Stomach (tissue), 9 donors: ENCODE data around the gene NREP. TPM values are rescaled to one million over a fixed set of nuclear protein-coding genes. Genes with fewer than 3 reads are reported as not detected.

ENCODE experiments used
- DNase-seq, 2 donors: peaks; one replicate each; pipeline versions ENCODE4 v3.0.0 to v3.0.0-alpha.2; 2013 to 2019
- H3K27ac ChIP-seq, 5 donors: fragments of 200-600 bp in 4 of 5; sonication (generic) in 4 of 5; one replicate each; pipeline ENCODE4 v1.5.1; 2013 to 2019; ENCODE audit warnings: mild to moderate bottlenecking in 1 of 5, moderate library complexity in 1 of 5
- H3K27me3 ChIP-seq, 3 donors: fragments of 200-600 bp; sonication (generic); one replicate each; pipeline ENCODE4 v1.5.1; 2017 to 2019; ENCODE audit warnings: mixed run types in 1 of 3
- H3K36me3 ChIP-seq, 4 donors: fragments of 200-600 bp; sonication (generic); 1 replicate in 3 of 4; 2 replicates in 1 of 4; pipeline ENCODE4 v1.5.1; 2016 to 2019
- H3K4me1 ChIP-seq, 4 donors: fragments of 200-600 bp; sonication (generic); one replicate each; pipeline ENCODE4 v1.5.1; 2016 to 2019
- H3K4me3 ChIP-seq, 4 donors: fragments of 200-600 bp; sonication (generic) in 3 of 4; one replicate each; pipeline ENCODE4 v1.5.1; 2016 to 2019; ENCODE audit warnings: mild to moderate bottlenecking in 1 of 4
- H3K9me3 ChIP-seq, 4 donors: fragments of 200-600 bp; sonication (generic); one replicate each; pipeline ENCODE4 v1.5.1; 2016 to 2019
- EP300 ChIP-seq: sonication (generic); formaldehyde crosslinking; IDR thresholded peaks from one replicate; pipeline ENCODE4 v1.6.1; 2017; ENCODE audit warnings: antibody characterized with exemption
- POLR2A ChIP-seq, 4 donors: fragments of 450-650 bp; IDR thresholded peaks; one replicate each; pipeline ENCODE4 v1.6.1; 2016; ENCODE audit warnings: antibody characterized with exemption in 4 of 4, control low read depth in 2 of 4, mild to moderate bottlenecking in 1 of 4, moderate library complexity in 1 of 4
- POLR2AphosphoS5 ChIP-seq, 3 donors: sonication (generic); formaldehyde crosslinking; IDR thresholded peaks; one replicate each; pipeline ENCODE4 v1.6.1; 2016; ENCODE audit warnings: antibody characterized with exemption in 3 of 3
- WGBS, 5 donors: extraction: QIAGEN DNeasy Blood & Tissue Kit in 3 of 5; methylation state at CpG; one replicate each; pipeline versions ENCODE4 v1.1.5 to v1.1.7; 2013 to 2018; 5-methylcytosine and 5-hydroxymethylcytosine counted together
- intact Hi-C: fragments of 100-400 bp; cut with DNase I; formaldehyde crosslinking; loops from one replicate; pipeline ENCODE4 v1.15.1; 2023; ENCODE audit warnings: low total_unique reads
- polyA plus RNA-seq, 3 donors: library from polyadenylated mRNA; stranded (reverse); fragments of 200-250 nt; gene quantifications; one replicate each; pipeline ENCODE4 v1.2.3, GENCODE V29; 2013
- total RNA-seq, 5 donors: library from RNA; depleted of rRNA; stranded (reverse); fragments of >200 nt; gene quantifications; one replicate each; pipeline versions ENCODE4 v1.1.0 to v1.2.3, GENCODE V29; 2014 to 2016
- TF ChIP-seq, protein P1 (sequence below), 7 experiments: fragments of 450-650 bp in 4 of 7; fragments of 200-600 bp in 3 of 7; sonication (generic) in 3 of 7; IDR thresholded peaks; one replicate each; pipeline ENCODE4 v1.5.1; 2016 to 2019; ENCODE audit warnings: antibody characterized with exemption in 7 of 7, control low read depth in 2 of 7, mild to moderate bottlenecking in 1 of 7
- donor health status: healthy with polysubstance abuse.
- donor health status: Bipolar disorder and iron deficiency.
- donor health status: healthy.

NREP gene
- total and polyA plus RNA-seq, 8 donors: 0.58 to 155 (median 10.3) TPM

DNA sequence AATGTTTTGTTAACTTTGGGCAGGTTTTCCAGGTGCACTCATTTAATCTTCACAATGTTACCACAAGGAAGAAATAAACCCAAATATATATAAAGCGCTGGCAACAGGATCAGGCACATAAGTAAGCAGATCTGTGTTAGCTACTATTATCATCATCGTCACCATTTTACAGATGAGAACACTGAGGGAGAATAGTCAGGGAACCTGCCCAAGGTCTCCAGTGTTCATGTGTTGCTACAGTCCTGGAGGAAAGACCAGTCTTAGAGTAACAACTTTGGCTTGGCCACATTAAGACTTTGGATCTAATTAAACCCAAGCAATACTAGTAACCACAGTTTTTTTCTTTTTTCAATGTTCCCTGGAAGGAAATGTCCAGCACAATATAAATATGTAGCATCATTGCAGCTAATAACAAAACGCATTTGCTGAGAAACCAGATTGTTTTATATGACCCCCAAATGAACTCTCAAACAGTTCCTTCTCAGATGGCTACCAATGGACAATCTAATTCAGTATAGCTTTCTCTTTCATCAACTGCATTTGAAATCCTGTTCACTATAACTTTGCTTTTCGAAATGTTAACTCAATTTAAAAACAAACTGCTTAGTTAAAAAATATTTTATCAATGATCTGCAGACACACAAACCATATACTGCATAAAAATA lies 11.8 kb downstream of the NREP start:
- WGBS, 5 donors: 73 to 82% (median 81%) methylated on average over 4 of the region's 4 CpGs
- no peak for TF ChIP-seq POLR2A (IDR thresholded peaks at IDR 0.05)
- TF ChIP-seq, protein P1, sequence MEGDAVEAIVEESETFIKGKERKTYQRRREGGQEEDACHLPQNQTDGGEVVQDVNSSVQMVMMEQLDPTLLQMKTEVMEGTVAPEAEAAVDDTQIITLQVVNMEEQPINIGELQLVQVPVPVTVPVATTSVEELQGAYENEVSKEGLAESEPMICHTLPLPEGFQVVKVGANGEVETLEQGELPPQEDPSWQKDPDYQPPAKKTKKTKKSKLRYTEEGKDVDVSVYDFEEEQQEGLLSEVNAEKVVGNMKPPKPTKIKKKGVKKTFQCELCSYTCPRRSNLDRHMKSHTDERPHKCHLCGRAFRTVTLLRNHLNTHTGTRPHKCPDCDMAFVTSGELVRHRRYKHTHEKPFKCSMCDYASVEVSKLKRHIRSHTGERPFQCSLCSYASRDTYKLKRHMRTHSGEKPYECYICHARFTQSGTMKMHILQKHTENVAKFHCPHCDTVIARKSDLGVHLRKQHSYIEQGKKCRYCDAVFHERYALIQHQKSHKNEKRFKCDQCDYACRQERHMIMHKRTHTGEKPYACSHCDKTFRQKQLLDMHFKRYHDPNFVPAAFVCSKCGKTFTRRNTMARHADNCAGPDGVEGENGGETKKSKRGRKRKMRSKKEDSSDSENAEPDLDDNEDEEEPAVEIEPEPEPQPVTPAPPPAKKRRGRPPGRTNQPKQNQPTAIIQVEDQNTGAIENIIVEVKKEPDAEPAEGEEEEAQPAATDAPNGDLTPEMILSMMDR (IDR thresholded peaks at IDR 0.05): no peak
- no peak for TF ChIP-seq EP300
- TF ChIP-seq POLR2AphosphoS5 (IDR thresholded peaks at IDR 0.05): no peak
- peaks cover 10 to 58% (median 32%) of the 10 kb centered on the region in 4 donors for H3K4me1 ChIP-seq
- intact Hi-C loops: no loop called here
- H3K9me3 ChIP-seq: no peaks in the 10 kb centered on the region
- no peaks in the 10 kb centered on the region for H3K27me3 ChIP-seq
- no peak for DNase-seq
- H3K36me3 ChIP-seq: no peaks in the 10 kb centered on the region
- no peak overlapping the region for H3K4me3 ChIP-seq
- no peak overlapping the region for H3K27ac ChIP-seq

DNA sequence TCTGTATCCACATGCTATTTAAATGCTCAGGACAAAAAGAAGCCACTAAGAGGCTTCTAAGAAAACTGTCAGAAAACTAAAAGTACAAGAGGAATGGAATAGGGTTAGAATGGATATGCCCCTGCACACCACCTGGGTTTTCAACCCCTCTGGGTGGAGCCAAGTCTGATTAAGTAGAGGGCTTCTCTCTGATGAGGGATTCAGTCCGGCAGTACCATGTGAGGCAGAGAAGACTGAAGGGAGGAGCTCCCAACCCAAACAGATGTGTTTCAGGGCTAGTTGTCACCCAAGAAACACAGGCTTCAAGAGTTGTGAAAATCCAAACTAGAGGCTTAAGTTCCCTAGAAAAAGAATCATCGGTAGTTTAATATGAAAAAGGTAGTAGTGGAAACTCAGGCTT lies 12.5 kb downstream of the NREP start:
- Histone ChIP-seq H3K9me3 (no peaks in the 10 kb centered on the region), H3K4me3 (no peak overlapping the region), H3K27ac (no peak overlapping the region), H3K36me3 (no peaks in the 10 kb centered on the region), H3K4me1 (peaks cover 10 to 55% (median 32%) of the 10 kb centered on the region in 4 donors), H3K27me3 (no peaks in the 10 kb centered on the region)
- 68 to 84% (median 71%) methylated on average over 2 of the region's 2 CpGs for WGBS, 5 donors
- intact Hi-C loops: no loop called here
- TF ChIP-seq, protein P1 (IDR thresholded peaks at IDR 0.05): no peak
- TF ChIP-seq POLR2A (IDR thresholded peaks at IDR 0.05) (no peak), POLR2AphosphoS5 (IDR thresholded peaks at IDR 0.05) (no peak), EP300 (no peak)
- DNase-seq: no peak

DNA sequence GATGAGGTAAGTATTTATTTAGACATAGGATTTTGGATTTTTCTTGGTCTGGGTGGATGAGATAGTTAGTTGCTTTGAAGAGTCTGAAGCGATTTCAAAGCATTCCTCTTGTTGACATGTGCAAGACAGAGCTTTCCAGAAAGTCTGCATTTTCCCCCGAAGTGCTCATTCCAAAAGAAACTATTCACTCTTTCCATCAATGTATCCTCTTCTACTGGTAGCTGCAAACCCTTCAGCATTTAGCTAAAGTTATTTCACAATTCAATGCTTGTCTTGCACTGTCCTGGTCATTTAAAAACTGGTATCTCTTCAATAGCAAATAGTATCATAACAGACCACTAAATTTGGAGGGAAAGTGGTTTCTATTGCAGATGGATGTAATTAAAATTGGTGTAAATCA lies 13.0 kb downstream of the NREP start:
- peak overlapping the region in 1 of 5 donors; percentile 75 for H3K27ac ChIP-seq
- 56 to 76% (median 61%) methylated on average over 2 of the region's 2 CpGs for WGBS, 5 donors
- no peaks in the 10 kb centered on the region for H3K36me3 ChIP-seq
- no peaks in the 10 kb centered on the region for H3K27me3 ChIP-seq
- intact Hi-C loops: no loop called here
- no peak overlapping the region for H3K4me3 ChIP-seq
- TF ChIP-seq, protein P1 (IDR thresholded peaks at IDR 0.05): no peak
- TF ChIP-seq EP300 (no peak), POLR2AphosphoS5 (IDR thresholded peaks at IDR 0.05) (no peak), POLR2A (IDR thresholded peaks at IDR 0.05) (no peak)
- DNase-seq: peak in 1 of 2 donors; percentile 49
- H3K4me1 ChIP-seq: peaks cover 10 to 50% (median 32%) of the 10 kb centered on the region in 4 donors
- H3K9me3 ChIP-seq: no peaks in the 10 kb centered on the region

DNA sequence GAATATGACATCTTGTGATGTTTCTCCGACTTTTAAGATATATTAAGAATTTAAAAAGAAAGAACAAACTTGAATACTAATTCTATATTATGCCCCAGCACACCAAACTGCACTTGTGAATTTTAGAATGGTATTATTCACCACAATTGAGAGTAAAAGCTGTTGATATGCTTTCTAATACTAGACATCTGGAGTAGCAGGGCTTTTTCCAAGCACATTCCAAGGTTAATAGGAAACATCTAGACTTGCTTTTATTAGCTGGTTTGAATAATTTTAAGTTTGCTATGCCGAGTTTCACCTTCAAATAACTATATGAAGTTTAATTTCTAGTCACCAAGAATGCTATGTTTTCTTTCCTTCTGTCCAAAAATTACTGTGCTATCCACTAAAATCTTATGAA lies 13.5 kb downstream of the NREP start:
- H3K4me1 ChIP-seq: peaks cover 10 to 50% (median 33%) of the 10 kb centered on the region in 4 donors
- no peaks in the 10 kb centered on the region for H3K27me3 ChIP-seq
- TF ChIP-seq POLR2A (IDR thresholded peaks at IDR 0.05) (no peak), EP300 (no peak), POLR2AphosphoS5 (IDR thresholded peaks at IDR 0.05) (no peak)
- TF ChIP-seq, protein P1 (IDR thresholded peaks at IDR 0.05): no peak
- no peaks in the 10 kb centered on the region for H3K36me3 ChIP-seq
- WGBS, 5 donors: 31 to 42% (median 35%) methylated on average over 2 of the region's 2 CpGs
- intact Hi-C loops: no loop called here
- H3K27ac ChIP-seq: peak overlapping the region in 2 of 5 donors; percentile 61 to 75
- no peak overlapping the region for H3K4me3 ChIP-seq
- DNase-seq: no peak
- H3K9me3 ChIP-seq: no peaks in the 10 kb centered on the region
